Amniotic stem cell (primary cell): ENCODE measurements around the gene RHBDL1.

Experiments
- DNase-seq: peaks from one replicate; lab custom pipeline; 2025; lab: John Stamatoyannopoulos, UW

The RHBDL1 gene

GRCh38 chr16:720447-720989 lies 45.0 kb downstream of the RHBDL1 start:
- no peak for DNase-seq

GRCh38 chr16:720990-721764 lies 45.7 kb downstream of the RHBDL1 start, which contains the start of gene ANTKMT:
Gene ANTKMT, plus strand, starts transcription at chr16:721146. Its CDS starts 129 bp downstream, at chr16:721275.
- DNase-seq: peak; percentile 60

GRCh38 chr16:721765-722540 lies 46.5 kb downstream of the RHBDL1 start:
- DNase-seq: no peak

GRCh38 chr16:722835-723633 lies 47.6 kb downstream of the RHBDL1 start:
- DNase-seq: no peak

- DNase-seq: no peak
These were observed 48.2 kb downstream of the RHBDL1 start for GRCh38 chr16:723695-724094.

GRCh38 chr16:724188-725040 lies 48.9 kb downstream of the RHBDL1 start:
- DNase-seq: no peak

GRCh38 chr16:725041-725376 lies 49.5 kb downstream of the RHBDL1 start:
- no peak for DNase-seq

GRCh38 chr16:725463-726187 lies 50.2 kb downstream of the RHBDL1 start:
- DNase-seq: no peak

- no peak for DNase-seq
These were observed 50.6 kb downstream of the RHBDL1 start for GRCh38 chr16:726188-726437.

- DNase-seq: no peak
These were observed 51.2 kb downstream of the RHBDL1 start, which contains the start of the genes CCDC78 and HAGHL for GRCh38 chr16:726438-727290. Gene CCDC78, minus strand, starts transcription at chr16:726443. Its CDS starts 76 bp downstream, at chr16:726367. Gene HAGHL, plus strand, starts transcription at chr16:727106. Its CDS starts 404 bp downstream, at chr16:727510.

GRCh38 chr16:727291-727977 lies 52.0 kb downstream of the RHBDL1 start:
- no peak for DNase-seq
